HG02973 (cell line): Measurements from ENCODE around the gene ETFRF1.
A peak's percentile ranks its signal among the peaks of the same experiment; 100 is the strongest.

Source experiments
- ATAC-seq: cut with Tn5 transposase; IDR thresholded peaks from one replicate; pipeline ENCODE4 v1.9.1; 2021; ENCODE audit warnings: moderate library complexity; ENCODE audit not compliant: unreplicated experiment

ETFRF1 gene

DNA sequence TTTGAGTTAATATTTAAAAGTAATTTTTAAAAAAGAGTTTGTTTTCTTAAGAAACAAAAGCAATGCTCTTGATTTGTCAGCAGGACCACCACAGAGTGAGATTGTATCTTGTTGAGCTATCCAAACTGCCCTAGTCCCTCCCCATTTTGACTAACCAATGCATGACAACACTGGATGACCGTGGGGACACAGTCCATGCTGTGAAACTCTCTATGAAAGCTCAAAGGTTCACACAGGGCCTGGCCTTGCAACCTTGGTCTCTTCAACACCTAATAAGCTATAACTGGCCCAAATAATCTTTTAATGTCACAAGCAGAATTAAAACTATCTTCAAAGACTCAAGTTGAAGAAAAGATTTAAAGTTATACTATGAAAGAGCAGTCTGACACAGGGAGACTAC, 13.5 kb downstream of the ETFRF1 start:
- ATAC-seq, result no peak

DNA sequence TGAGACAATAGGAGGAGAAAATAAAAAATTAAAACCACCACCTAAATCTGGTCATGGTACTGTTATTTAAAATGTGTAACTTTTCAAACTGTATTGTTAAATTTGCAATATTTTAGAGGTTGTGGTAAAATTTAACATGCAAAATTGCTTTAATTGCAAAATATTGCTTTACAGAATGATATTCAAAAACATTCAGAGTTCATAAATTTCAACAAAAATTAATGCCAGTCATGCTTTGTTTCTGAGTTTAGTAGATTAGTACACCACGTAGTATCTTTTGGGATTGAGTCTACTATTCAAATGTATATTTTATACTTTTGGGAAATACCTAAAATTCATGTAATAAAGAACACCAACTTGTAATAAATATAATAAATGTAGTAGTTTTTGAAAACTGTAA, 18.3 kb downstream of the ETFRF1 start:
- no peak for ATAC-seq

DNA sequence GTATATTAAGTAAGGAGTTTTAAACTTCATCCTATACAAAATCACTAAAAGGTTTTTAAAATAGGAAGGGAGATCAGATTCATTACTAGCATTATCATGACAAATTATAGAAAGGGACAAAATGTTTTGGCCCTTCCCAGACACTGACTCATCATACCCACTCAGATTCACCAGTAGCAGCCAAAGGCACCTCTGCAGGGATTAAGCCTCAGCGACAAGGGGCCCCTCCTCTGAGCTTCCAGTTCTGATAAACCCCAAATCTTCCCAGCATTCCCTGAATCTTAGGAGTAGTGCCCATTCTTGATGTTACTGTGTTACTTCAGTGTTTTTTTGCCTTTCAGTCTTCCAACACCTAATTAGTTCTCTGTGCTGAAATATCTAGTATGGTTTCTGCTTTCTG, 41.2 kb downstream of the ETFRF1 start:
- no peak for ATAC-seq

DNA sequence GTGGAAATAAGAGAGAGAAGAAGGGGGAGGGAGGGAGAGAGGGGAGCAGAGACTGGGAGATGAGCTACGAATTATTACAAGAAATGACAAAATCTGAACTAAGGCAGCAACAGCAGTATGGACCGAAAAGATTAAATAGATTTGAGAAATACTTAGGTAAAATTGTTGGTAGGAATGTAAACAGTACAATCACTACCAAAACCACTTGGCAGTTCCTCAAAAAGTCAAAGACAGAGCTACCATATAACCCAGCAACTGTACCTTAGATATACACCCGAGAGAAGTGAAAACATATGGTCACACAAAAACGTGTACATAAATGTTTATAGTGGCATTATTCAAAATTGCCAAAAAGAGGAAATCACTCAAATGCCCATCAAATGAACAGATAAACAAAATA, 41.6 kb downstream of the ETFRF1 start:
- ATAC-seq, result no peak

DNA sequence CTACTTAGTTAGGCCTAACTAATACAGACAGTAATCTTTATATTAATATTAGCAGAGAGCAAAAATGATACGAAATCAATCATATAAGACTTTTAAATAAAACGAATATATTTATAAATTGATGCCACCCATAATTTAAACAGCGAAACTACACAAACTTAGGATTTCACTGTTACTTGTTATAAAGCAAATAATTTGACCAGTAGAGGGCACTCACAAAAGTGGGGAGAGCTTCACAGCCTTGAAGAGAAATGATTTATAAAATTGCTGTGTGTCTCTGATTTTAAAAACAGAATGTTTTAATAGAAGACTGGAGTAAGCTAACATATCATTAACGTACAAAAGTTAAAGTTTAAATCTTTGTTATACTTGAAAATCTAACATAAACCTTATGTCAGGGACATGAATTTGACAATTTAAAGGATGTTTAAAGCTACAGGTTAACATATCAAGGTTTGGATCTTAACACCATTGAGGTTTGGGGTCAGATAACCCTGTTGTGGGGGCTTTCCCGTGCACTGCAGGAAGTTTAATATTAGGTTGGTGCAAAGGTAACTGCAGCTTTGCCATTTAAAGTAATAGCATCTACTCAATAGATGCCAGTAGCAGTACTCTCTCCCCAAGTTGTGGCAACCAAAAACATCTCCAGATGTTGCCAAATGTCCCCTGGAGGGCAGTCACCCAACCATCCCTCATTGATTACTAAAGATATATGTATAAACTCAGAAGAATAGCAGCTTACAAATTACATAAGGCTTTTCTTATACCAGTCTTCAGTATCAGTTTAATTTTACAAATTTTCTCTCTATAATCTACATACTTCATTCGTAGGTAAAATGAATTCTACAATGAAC, 46.4 kb downstream of the ETFRF1 start:
- no peak for ATAC-seq

DNA sequence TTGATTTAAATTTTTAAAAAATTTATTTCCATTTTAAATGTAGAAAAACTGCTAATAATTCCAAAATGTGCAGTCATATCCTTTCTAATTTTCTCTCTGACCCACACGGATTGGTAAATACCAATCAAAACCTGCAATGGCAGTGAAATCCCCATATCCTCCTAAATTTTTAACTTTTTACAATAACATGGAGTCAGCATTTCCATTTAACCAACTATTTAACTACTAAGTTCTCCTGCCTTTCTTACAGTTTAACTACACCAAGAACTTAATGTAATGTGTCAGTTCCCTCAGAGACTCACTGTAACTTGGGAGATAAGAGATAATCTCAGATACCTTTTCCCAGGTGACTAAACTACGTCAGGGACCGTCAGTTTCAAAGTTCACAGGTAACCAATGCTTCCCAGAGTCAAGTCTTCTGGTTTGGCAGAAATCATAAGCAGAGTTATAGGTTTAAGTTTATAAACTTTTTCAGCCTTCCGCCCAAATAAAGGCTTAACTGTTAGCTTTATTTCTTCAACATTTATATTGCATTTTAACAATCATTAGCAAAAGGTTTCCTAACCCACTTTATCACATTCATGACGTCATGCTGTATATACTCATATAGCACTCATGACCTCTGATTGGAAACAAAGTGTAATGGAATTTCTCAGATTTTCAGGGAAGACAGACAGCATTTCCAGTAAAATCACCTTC, 48.1 kb downstream of the ETFRF1 start:
- ATAC-seq, result no peak

DNA sequence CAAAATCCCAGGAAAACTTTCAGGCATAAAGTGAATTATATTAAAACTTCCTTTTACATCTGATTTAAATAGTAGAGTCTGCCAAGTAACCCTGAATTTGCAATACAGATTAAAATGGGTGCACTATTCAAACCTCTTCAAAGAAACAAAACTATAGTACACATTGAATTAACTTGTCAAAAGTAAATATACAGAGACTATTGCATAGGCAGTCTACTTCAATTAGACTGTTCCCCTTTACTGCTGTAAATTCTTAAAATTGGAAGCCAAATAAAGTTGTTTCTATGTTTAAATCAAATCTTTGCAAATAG, 48.6 kb downstream of the ETFRF1 start:
- no peak for ATAC-seq

DNA sequence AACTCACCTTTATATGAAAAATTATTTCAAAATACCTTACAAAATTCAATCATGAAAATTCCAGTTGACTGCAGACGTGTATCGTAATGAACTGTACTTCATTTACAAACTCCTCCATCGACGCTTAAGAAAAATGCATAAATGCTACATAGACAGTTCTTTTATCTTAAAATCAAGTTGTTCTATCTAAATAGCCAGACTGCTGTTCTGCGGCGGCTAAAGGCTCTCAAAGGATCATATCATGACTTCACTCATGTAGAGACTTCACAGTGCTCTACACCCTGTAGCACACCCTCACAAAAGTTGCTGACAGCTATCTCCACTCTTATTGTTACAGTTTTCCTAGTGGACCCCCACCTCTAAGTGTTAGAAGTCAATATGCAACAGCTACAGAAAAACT, 50.5 kb downstream of the ETFRF1 start:
- ATAC-seq, result no peak

DNA sequence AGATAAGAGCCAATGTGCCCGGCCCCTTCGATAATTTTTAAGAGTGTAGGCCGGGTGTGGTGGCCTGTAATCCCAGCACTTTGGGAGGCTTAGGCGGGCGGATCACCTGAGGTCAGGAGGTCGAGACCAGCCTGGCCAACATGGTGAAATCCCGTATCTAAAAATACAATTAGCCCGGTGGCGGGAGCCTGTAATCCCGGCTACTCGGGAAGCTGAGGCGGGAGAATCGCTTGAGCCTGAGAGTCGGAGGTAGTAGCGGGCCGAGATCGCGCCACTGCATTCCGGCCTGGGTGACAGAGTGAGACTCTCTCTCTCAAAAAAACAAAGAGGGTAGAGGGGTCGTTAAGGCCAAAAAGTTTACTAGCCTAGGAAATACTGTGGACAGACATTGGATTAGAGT, 53.1 kb downstream of the ETFRF1 start:
- no peak for ATAC-seq

DNA sequence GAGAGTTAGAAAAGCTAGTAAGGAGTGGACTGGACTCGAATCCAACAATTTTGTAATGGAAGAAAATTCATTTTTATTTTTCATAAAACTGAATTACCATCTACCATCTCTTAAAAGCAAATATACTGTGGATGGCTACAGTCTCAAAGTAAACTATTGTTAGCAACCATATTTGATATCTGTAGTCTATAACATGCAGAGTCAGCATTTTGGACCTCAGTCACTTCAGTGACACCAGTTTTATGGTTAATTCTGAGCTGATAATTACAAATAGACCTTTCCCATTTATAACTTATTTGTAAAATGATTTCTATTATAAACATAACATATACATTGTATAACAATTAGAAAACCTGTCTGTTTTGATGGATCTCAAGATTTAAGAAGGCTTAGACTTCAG, 53.7 kb downstream of the ETFRF1 start:
- ATAC-seq, result no peak

DNA sequence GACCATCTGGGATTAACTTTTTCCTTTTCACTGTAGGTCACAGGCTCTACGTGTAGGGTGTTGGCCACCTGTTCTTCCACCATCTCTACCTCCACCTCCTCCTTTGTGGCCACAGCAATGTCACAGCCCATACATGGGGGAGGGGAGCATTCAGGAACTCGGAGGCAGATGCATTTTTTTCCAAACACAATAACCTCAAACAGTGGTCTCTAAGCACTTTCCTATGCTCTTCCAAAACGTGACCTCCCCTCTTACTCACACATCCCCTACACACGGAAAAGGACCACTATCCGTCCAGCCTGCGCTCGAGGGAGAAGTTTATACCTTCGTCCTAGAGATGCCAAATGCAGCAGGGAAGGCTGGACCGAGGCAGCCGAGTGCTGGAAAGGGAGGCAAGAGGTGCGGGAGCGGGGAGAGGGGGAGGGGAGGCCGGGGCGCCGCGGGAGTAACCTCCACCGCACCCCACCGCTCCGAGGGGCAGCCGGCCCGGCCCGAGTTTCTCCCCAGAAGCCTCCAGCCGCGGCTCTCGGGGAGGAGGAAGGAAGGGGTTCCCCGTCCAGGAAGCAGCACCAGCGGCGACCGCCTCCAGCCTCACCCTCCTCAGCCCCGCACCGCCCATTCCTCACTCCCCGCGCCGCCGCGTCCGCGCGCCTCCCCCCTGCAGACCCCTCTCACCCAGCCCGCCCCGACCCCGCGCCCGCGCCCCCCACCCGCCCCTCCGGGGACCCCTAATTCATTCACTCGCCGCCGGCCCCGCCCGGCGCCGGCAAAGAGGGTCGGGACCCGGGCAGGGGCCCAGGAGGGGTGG, 55.1 kb downstream of the ETFRF1 start:
- peak; percentile 30 for ATAC-seq

DNA sequence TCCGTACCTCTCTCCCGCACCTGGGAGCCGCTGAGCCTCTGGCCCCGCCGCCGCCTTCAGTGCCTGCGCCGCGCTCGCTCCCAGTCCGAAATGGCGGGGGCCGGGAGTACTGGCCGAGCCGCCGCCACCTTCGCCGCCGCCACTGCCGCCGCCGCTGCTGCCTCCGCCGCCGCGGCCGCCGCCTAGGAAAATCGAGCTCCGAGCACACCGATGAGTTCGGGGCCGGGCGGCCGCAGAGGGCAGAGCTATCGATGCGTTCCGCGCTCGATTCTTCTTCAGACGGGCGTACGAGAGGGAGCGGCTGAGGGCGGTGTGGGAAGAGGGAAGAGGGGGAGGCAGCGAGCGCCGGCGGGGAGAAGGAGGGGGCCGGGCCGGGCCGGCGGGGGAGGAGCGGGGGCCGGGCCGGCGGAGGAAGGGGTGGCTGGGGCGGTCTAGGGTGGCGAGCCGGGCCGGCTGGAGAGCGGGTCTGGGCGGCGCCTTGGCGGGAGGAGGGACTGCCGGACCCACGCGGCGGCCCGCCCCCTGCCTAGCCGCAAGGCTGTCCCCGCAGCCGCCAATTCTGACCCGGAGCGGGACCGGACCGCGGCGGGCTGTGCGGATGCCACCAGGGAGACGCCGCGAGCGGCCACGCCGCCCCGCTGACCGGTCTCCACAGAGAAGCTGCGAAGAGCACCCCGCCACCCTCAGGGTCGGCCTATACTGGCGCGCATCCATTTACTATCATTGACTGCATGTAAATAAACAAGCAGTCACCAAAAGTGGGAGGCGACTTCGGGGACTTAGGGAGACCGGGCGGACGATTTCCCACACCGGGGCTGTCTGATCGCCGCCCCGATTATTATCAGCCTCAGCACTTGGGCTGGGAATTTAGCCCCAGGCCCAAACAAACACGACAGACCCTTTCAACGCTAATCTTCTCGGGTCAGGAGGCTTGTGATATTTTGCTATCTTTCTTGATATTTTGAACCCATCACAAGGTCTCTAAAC, 56.0 kb downstream of the ETFRF1 start, which contains the start of gene KRAS:
KRAS (minus strand) TSS at position 186 of the 987 bp plus-strand sequence.
- peak; percentile 72 for ATAC-seq

DNA sequence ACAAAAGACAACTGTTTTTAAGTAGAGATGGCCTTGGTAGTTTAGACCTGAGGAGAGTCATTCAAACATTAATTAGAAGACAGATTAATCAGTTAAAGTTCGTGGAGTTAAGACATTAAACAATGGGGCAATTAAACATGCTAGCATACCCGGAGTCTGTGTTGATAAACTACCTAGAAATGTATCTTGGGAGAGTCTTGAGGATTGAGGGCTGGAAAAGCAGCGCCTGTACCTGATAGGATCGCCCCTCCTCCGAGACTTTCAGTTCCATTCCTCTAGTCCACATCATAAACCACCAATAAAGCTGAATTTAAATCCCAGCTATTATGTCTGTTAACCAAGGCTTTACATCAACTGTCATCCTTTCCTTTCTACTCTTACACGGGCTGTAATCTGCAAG, 56.7 kb downstream of the ETFRF1 start:
- ATAC-seq, result no peak

DNA sequence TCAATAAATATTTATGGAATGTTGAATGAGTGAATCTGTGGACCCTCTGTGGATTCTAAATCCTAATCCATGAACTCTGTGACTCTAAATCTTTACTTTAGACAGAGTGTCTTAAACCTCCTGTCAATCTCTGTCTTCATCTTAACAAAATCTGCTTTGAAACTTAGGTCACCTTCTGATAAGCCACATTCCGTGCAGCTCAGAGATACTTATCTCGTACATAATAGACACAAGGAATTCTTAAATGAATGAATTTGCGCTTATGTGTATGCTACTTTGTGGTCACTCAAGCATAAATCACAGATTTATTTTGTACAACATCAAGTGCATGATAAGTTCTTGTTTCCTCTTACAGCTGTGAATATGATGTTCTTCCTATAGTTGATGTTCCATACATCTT, 57.9 kb downstream of the ETFRF1 start:
- ATAC-seq, result no peak

DNA sequence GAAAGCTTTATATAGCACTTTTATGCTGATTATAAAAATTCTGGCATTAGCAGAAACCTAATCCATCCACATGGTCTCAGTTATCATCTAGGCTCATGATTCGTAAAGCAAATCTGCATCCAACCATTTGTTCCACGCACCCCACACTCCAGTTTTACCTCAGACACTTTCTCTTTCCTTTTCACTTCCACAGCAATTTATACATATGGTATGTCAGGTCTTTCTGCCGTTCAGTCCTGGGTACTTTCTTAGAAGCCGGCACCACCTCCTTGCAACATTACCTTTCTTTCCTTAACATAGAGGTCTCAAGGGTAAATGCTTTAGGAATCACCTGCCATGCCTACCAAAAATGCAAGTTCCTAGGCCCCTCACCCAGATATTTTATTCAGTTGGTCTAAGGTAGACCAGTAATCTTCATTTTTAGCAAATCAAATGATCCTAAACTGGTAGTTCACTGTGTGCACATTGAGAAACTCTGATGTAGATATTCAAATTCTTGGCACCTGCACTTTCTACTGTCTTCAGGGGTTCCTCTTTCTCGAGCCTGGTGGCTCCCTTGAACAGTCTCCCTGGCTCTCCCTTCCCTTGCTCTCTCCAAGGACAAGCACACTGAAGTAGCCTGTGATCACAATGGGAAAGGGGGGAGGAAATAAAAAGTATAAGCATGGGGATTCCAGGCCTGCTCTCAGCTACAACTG, 58.5 kb downstream of the ETFRF1 start:
- peak; percentile 22 for ATAC-seq

DNA sequence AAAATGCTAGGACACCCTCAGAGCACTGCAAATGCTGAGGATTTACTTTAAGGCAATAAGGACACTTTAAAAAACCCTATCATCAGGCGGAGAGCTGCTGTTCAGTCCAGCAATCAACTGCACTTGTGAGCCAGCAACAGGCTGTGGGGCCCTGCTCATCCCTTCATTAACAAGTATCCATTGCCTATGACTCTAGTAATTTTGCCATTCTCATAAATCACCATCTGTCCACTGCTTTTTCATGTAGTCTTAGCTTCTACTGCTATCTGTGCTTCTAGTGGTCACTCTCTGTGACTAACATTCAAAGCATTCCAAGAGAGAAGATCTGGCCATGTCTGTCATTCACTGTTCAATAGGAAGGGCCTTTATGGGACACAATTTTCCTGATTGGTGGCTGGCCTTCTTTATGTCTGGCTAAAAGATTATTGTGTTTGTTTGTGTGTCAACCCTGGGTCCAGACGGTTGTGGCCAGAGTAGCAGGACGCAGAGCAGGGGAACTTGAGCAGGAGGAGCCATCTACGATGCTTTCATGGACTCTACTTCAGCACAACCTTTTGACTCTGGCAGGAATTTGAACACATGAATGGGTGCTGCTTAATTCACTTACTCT, 59.3 kb downstream of the ETFRF1 start:
- ATAC-seq, result no peak
